ENCODE data around the gene TBC1D14. TPM values are rescaled to one million over a fixed set of nuclear protein-coding genes. Genes with fewer than 3 reads are reported as not detected.

Gene TBC1D14
- total RNA-seq, 2 donors from 2014 or later: 43.2 to 46.6 TPM

DNA sequence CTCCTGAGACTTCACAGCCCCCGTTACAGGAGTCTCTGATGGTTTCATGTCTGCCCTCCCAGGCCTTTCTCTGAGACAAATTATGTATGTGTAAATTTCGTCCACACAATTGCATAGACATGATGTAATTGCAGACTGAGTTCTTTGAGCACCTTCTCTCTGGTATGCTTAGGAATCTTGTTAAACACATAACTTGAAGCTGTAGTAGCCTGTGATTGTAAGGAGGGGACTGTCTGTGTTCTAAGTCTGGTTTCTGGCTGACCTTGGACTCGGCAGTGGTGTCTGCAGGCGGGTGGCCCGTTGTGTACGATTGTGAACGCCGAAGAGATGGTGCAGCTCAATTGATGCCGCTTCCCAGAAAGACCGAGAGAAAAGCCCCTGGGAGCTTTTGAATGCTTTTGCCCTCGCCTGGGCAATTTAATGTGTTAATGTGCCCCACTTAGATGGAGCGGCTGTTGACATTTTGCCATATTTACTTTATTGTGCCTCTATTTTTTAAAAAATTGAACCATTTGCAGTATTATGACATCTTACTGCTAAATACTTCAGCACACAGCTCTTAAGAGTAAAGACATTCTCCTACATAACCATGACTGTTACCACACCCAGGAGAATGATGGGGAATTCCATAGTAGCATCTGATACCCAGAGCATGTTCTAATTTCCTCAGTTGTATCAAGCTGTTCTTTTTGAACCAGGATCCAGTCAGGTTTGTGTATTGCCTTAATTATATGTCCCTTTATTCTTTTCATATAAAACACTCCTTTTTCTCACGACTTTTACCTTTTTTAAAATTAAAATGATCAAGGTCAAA is 75.2 kb downstream of the TBC1D14 start:
- intact Hi-C loops (cut with DNase I): loop anchor here (5.0 to 10.0 kb wide), 3 partner anchors 78 to 270 kb away; partner anchors contain the start of genes BLOC1S4 and TBC1D14

DNA sequence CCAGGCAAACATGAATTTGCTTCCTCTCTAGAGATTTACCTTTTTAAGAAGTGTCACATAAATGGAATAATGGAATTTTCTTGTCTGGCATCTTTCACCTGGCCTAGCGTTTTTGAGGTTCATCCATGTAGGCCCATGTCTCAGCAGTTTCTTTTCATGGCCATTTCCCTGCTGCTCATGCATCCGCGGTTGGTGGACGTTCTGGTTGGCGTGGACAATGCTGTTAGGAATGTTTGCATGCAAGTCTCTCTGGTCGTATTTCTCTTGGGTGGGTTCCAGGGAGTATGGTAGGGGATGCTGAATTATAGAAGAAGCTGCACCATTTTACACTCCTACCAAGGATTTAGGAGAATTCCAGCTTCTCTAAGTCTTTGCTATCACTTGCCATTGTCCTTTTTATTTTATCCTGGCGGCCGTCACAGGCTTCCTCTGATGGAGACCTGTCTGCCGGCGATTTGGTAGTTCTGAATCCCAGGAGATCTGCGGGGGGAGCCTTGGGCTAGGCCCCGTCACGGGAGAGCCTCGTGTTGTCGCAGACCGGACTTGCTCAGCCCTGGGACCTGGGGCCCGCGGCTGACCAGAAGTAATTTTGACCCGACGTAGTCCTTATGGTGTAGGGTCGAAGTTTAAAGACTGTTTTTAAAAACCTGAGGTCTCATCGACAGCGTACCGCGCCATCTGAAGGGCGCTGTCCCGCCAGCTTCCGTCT is 76.6 kb downstream of the TBC1D14 start:
- DNase-seq: peak; percentile 49
- intact Hi-C loops (cut with DNase I): loop anchor here (5.0 to 10.0 kb wide), 3 partner anchors 79 to 271 kb away; partner anchors contain the start of genes BLOC1S4 and TBC1D14
- peaks cover 14% of the 10 kb centered on the region for H3K4me1 ChIP-seq

More for the DNA sequence above, 75.2 kb downstream of the TBC1D14 start:
- DNase-seq: no peak
- no peak overlapping the region for H3K9ac ChIP-seq (ENCODE audit: low read depth in 2 of 2, low read length in 2 of 2)
- H3K4me1 ChIP-seq: peaks cover 14% of the 10 kb centered on the region
- H3K27ac ChIP-seq: no peak overlapping the region
- TF ChIP-seq, protein P1, sequence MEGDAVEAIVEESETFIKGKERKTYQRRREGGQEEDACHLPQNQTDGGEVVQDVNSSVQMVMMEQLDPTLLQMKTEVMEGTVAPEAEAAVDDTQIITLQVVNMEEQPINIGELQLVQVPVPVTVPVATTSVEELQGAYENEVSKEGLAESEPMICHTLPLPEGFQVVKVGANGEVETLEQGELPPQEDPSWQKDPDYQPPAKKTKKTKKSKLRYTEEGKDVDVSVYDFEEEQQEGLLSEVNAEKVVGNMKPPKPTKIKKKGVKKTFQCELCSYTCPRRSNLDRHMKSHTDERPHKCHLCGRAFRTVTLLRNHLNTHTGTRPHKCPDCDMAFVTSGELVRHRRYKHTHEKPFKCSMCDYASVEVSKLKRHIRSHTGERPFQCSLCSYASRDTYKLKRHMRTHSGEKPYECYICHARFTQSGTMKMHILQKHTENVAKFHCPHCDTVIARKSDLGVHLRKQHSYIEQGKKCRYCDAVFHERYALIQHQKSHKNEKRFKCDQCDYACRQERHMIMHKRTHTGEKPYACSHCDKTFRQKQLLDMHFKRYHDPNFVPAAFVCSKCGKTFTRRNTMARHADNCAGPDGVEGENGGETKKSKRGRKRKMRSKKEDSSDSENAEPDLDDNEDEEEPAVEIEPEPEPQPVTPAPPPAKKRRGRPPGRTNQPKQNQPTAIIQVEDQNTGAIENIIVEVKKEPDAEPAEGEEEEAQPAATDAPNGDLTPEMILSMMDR (IDR thresholded peaks at IDR 0.05): no peak
- no peaks in the 10 kb centered on the region for H3K27me3 ChIP-seq
- H3K36me3 ChIP-seq: no peaks in the 10 kb centered on the region
- H3K4me3 ChIP-seq: no peak overlapping the region
- H3K9me3 ChIP-seq: no peaks in the 10 kb centered on the region

DNA sequence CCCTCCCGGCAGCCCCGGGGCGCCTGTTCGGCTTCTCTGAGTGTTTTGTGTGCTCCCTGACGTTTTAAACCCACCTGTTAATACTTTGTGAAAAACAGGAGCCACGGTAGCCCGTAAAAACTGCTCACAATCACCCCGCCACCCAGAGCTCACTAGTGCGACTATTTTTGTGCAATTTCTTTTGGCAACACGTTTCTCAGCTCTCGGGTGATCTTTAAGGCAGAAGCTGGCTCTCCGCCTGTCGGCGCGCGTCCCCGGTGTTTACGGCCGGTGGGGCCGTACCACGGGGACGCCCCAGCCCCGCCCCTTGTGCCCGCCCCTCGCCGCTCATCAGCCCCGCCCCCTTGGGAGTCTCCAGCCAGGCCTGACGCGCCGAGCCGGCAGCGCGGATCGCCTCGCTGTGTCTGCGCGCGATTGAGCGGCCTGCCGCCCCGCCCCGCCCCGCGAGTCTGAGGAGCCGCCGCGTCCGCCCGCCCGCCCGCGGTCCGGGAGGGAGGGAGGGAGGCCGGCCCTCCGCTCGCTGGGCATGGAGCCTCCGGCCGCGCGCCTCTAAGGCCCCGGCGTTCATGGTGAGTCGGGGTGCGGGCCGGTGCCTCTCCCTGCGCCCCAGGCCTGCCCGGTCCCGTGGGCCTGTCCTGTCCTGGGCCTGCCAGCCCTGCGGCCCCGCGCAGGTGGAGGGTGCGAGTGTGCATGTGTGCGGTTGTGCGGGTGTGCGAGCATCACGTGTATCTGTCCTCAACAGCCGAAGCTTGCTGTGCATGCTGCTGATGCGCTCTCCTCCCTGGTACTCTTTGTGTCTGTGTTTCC is 77.4 kb downstream of the TBC1D14 start:
- DNase-seq: peak; percentile 96
- Histone ChIP-seq H3K27ac (peak overlapping the region; percentile 96), H3K9ac (ENCODE audit: low read depth in 2 of 2, low read length in 2 of 2) (peak overlapping the region; percentile 77 to 90), H3K4me3 (peak overlapping the region; percentile 65), H3K9me3 (no peaks in the 10 kb centered on the region), H3K27me3 (no peaks in the 10 kb centered on the region), H3K36me3 (no peaks in the 10 kb centered on the region), H3K4me1 (peaks cover 14% of the 10 kb centered on the region)
- intact Hi-C loops (cut with DNase I): loop anchor here (5.0 to 10.0 kb wide), 3 partner anchors 80 to 272 kb away; partner anchors contain the start of genes BLOC1S4 and TBC1D14
- TF ChIP-seq, protein P1 (IDR thresholded peaks at IDR 0.05): no peak

More for the DNA sequence above, 76.6 kb downstream of the TBC1D14 start:
- Histone ChIP-seq H3K4me3 (peak overlapping the region; percentile 65), H3K9me3 (no peaks in the 10 kb centered on the region), H3K27me3 (no peaks in the 10 kb centered on the region), H3K27ac (peak overlapping the region; percentile 96), H3K36me3 (no peaks in the 10 kb centered on the region), H3K9ac (ENCODE audit: low read depth in 2 of 2, low read length in 2 of 2) (peak overlapping the region; percentile 68 to 87)
- TF ChIP-seq, protein P1 (IDR thresholded peaks at IDR 0.05): no peak

DNA sequence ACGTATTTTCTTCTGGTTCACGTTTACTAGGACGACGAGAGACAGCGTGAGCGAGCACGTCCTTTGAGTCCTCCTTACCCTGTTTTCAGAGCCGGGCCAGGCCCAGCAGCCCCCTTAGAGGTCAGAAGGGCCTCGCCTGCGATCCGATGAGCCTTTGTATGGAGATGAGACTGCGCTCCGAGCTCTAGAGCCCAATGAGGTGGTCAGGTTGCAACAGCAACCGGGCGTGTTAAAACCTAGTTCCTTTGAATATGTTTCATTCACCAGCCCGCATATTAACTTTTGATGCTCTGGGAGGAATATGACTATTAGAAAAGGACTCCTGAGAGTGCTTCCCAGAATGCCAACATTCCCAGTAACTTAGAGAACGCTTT is 77.9 kb downstream of the TBC1D14 start:
- Histone ChIP-seq H3K4me3 (peak overlapping the region; percentile 65), H3K9ac (ENCODE audit: low read depth in 2 of 2, low read length in 2 of 2) (peak overlapping the region; percentile 77 to 90), H3K4me1 (peaks cover 14% of the 10 kb centered on the region), H3K27ac (peak overlapping the region; percentile 96), H3K27me3 (no peaks in the 10 kb centered on the region), H3K9me3 (no peaks in the 10 kb centered on the region), H3K36me3 (no peaks in the 10 kb centered on the region)
- no peak for DNase-seq
- TF ChIP-seq, protein P1 (IDR thresholded peaks at IDR 0.05): no peak
- intact Hi-C loops (cut with DNase I): loop anchor here (5.0 to 10.0 kb wide), 3 partner anchors 80 to 273 kb away; partner anchors contain the start of genes BLOC1S4 and TBC1D14

Measured in colonic mucosa (tissue), 4 donors.